Liver (tissue), 3 donors: Measurements from ENCODE around the gene OR2J3.

Source experiments
- GABPA ChIP-seq, 2 donors: IDR thresholded peaks in 1 of 2; conservative IDR thresholded peaks in 1 of 2; 2 replicates each; pipeline ENCODE4 v1.6.1; 2016; ENCODE audit warnings: antibody characterized with exemption in 2 of 2, mild to moderate bottlenecking in 1 of 2, moderate library complexity in 1 of 2
- HNF4G ChIP-seq: IDR thresholded peaks from 2 replicates; pipeline ENCODE4 v1.6.1; 2016; ENCODE audit warnings: antibody characterized with exemption
- MAX ChIP-seq: IDR thresholded peaks from 2 replicates; pipeline ENCODE4 v1.6.1; 2016; ENCODE audit warnings: antibody characterized with exemption
- RAD21 ChIP-seq, 2 donors: IDR thresholded peaks; 2 replicates each; pipeline ENCODE4 v1.6.1; 2016; ENCODE audit warnings: antibody characterized with exemption in 2 of 2, mild to moderate bottlenecking in 2 of 2
- TF ChIP-seq, protein P1 (sequence below): fragments of 150-350 bp; IDR thresholded peaks from 2 replicates; pipeline ENCODE4 v1.5.1; 2017; ENCODE audit warnings: improper control_type of control experiment, low read depth, low read length; ENCODE audit not compliant: missing input control
- donor health status: healthy.
- donor health status: healthy.

GRCh38 chr6:29071831-29072723, 35.8 kb upstream of the OR2J3 start:
- TF ChIP-seq HNF4G (no peak), RAD21 (IDR thresholded peaks at IDR 0.05) (peak; percentile 55 to 82), MAX (no peak), GABPA (IDR thresholded peaks at IDR 0.05 in 1 of 2, conservative IDR thresholded peaks at IDR 0.05 in 1 of 2) (no peak)
- TF ChIP-seq, protein P1, sequence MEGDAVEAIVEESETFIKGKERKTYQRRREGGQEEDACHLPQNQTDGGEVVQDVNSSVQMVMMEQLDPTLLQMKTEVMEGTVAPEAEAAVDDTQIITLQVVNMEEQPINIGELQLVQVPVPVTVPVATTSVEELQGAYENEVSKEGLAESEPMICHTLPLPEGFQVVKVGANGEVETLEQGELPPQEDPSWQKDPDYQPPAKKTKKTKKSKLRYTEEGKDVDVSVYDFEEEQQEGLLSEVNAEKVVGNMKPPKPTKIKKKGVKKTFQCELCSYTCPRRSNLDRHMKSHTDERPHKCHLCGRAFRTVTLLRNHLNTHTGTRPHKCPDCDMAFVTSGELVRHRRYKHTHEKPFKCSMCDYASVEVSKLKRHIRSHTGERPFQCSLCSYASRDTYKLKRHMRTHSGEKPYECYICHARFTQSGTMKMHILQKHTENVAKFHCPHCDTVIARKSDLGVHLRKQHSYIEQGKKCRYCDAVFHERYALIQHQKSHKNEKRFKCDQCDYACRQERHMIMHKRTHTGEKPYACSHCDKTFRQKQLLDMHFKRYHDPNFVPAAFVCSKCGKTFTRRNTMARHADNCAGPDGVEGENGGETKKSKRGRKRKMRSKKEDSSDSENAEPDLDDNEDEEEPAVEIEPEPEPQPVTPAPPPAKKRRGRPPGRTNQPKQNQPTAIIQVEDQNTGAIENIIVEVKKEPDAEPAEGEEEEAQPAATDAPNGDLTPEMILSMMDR, result peak; percentile 64
